ENCODE data around the gene SIPA1L3.

GRCh38 chr19:37992761-37993160 is 85.8 kb downstream of the SIPA1L3 start:
- TF ChIP-seq, protein P1, sequence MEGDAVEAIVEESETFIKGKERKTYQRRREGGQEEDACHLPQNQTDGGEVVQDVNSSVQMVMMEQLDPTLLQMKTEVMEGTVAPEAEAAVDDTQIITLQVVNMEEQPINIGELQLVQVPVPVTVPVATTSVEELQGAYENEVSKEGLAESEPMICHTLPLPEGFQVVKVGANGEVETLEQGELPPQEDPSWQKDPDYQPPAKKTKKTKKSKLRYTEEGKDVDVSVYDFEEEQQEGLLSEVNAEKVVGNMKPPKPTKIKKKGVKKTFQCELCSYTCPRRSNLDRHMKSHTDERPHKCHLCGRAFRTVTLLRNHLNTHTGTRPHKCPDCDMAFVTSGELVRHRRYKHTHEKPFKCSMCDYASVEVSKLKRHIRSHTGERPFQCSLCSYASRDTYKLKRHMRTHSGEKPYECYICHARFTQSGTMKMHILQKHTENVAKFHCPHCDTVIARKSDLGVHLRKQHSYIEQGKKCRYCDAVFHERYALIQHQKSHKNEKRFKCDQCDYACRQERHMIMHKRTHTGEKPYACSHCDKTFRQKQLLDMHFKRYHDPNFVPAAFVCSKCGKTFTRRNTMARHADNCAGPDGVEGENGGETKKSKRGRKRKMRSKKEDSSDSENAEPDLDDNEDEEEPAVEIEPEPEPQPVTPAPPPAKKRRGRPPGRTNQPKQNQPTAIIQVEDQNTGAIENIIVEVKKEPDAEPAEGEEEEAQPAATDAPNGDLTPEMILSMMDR (IDR thresholded peaks at IDR 0.05 in 4 of 5, conservative IDR thresholded peaks at IDR 0.05 in 1 of 5) = no peak
- TF ChIP-seq POLR2A (IDR thresholded peaks at IDR 0.05) = no peak
